Heart left ventricle (tissue), 16 donors: ENCODE measurements around the gene IGF2R. TPM values are rescaled to one million over a fixed set of nuclear protein-coding genes. Genes with fewer than 3 reads are reported as not detected.

Experiments used
- ATAC-seq, 4 donors: fragments of 200-7000 bp; cut with Tn5 transposase; one replicate each; pipeline ENCODE4 v1.9.1; 2020 to 2022; ENCODE audit warnings: moderate library complexity in 4 of 4, mild to moderate bottlenecking in 3 of 4, moderate number of reproducible peaks in 1 of 4
- DNase-seq, 5 donors: peaks; one replicate each; pipeline ENCODE4 v3.0.0-alpha.2; 2020
- H3K27ac ChIP-seq, 12 donors: fragments of 200-600 bp; sonication (generic) in 4 of 12; one replicate each; pipeline versions ENCODE4 v1.5.0 to v1.8.0; 2016 to 2022; ENCODE audit warnings: mild to moderate bottlenecking in 2 of 12
- H3K27me3 ChIP-seq, 9 donors: fragments of 200-600 bp; sonication (generic) in 2 of 9; one replicate each; pipeline versions ENCODE4 v1.5.1 to v1.8.0; 2016 to 2022; ENCODE audit warnings: mild to moderate bottlenecking in 3 of 9
- H3K36me3 ChIP-seq, 9 donors: fragments of 200-600 bp; sonication (generic) in 2 of 9; one replicate each; pipeline versions ENCODE4 v1.5.0 to v1.8.0; 2018 to 2022; ENCODE audit warnings: mild to moderate bottlenecking in 2 of 9
- H3K4me1 ChIP-seq, 12 donors: fragments of 200-600 bp; sonication (generic) in 4 of 12; one replicate each; pipeline versions ENCODE4 v1.5.0 to v1.8.0; 2016 to 2022; ENCODE audit warnings: mild to moderate bottlenecking in 3 of 12
- H3K4me3 ChIP-seq, 12 donors: fragments of 200-600 bp; sonication (generic) in 4 of 12; one replicate each; pipeline versions ENCODE4 v1.5.0 to v1.8.0; 2017 to 2022; ENCODE audit warnings: mild to moderate bottlenecking in 9 of 12, moderate library complexity in 4 of 12
- H3K9me3 ChIP-seq, 12 donors: fragments of 200-600 bp; sonication (generic) in 4 of 12; one replicate each; pipeline versions ENCODE4 v1.5.0 to v1.8.0; 2016 to 2022; ENCODE audit warnings: mild to moderate bottlenecking in 1 of 12
- POLR2A ChIP-seq, 2 donors: fragments of 450-650 bp; IDR thresholded peaks; one replicate each; pipeline ENCODE4 v1.6.1; 2017; ENCODE audit warnings: antibody characterized with exemption in 2 of 2, mild to moderate bottlenecking in 2 of 2, moderate library complexity in 2 of 2
- WGBS, 4 donors: extraction: QIAGEN DNeasy Blood & Tissue Kit in 2 of 4; methylation state at CpG; one replicate each; pipeline versions ENCODE4 v1.1.5 to v1.1.7; 2013 to 2018; 5-methylcytosine and 5-hydroxymethylcytosine counted together
- intact Hi-C, 10 donors: fragments of 100-400 bp; cut with DNase I; formaldehyde crosslinking; loops; one replicate each; pipeline versions ENCODE4 v1.11.1 to v1.14.2; 2022
- polyA plus RNA-seq, 2 donors: library from polyadenylated mRNA; stranded (reverse); fragments of 200-250 nt; gene quantifications; one replicate each; pipeline ENCODE4 v1.2.3, GENCODE V29; 2013
- total RNA-seq, 9 donors: library from RNA; depleted of rRNA in 2 of 9; stranded (reverse); fragments of >200 nt in 2 of 9; fragmentation: NEBNext Ultra II Directional in 3 of 9; extraction: Animal tissue kit (Norgen Biotek cat#: 25700) in 3 of 9; gene quantifications; one replicate each; pipeline versions ENCODE4 v1.1.0 to v1.2.4, GENCODE V29; 2016 to 2023
- TF ChIP-seq, protein P1 (sequence below), 12 donors: fragments of 200-600 bp; sonication (generic) in 4 of 12; IDR thresholded peaks; one replicate each; pipeline versions ENCODE4 v1.5.0 to v1.8.0; 2018 to 2022; ENCODE audit warnings: antibody characterized with exemption in 12 of 12, mild to moderate bottlenecking in 5 of 12
- donor health status: ischemic (EF 13 %, LVEDD 7.1; RV severe dilation, severe dysfunction).
- donor health status: healthy with polysubstance abuse.
- donor health status: DM: no; HTN: yes; CAD: no.
- donor health status: DM: no; HTN: no; CAD: no.
- donor health status: ischemic (EF 25% LVEDD 6.9; RV normal size, moderate dysfunction).
- donor health status: ischemic (EF 25% LVEDD 5.7; RV mildly dilated, moderate dysfunction).
- donor health status: healthy.
- donor health status: DM: yes; HTN: yes; CAD: no.
- donor health status: ischemic (EF 35%, LVEDD 5.7; RV mildly dilated, moderate dysfunction).
- donor health status: nonischemic (EF 11% LVEDD 7.7; RV severe dilation, severe dysfunction).
- donor health status: DM: yes; HTN: yes; CAD: no.
- donor health status: PGD.
- donor health status: ischemic (EF 29% LVEDD 5.4; RV normal size, mild dysfunction).
- donor health status: nonischemic (EF 23%, LVEDD 6.1; RV moderate dilation, normal function).

IGF2R gene
- total and polyA plus RNA-seq, 11 donors, result 15.4 to 111 (median 68.5) TPM

DNA sequence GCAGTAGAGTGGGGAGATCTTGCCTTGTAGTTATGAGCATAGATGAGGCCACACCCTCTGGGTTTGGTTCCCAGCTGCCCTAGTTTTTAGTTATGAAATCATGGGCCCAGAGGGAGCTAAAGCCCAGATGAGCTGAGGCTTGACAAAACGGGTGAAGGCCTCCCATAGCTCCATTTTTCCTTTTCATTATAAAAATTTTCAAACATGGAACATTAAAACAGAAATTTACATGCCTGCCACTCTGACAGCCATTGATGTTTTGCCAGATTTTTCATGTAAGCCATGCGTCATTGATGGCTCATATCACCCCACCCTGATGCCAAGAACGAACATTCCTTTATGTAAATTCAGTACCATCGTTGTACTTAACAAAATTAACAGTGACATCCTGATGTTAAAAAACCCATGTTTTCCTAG, 67.9 kb downstream of the IGF2R start:
- ATAC-seq, result peak in 3 of 4 donors; percentile 65 to 81 (median 68)
- TF ChIP-seq POLR2A (IDR thresholded peaks at IDR 0.05), result no peak
- TF ChIP-seq, protein P1, sequence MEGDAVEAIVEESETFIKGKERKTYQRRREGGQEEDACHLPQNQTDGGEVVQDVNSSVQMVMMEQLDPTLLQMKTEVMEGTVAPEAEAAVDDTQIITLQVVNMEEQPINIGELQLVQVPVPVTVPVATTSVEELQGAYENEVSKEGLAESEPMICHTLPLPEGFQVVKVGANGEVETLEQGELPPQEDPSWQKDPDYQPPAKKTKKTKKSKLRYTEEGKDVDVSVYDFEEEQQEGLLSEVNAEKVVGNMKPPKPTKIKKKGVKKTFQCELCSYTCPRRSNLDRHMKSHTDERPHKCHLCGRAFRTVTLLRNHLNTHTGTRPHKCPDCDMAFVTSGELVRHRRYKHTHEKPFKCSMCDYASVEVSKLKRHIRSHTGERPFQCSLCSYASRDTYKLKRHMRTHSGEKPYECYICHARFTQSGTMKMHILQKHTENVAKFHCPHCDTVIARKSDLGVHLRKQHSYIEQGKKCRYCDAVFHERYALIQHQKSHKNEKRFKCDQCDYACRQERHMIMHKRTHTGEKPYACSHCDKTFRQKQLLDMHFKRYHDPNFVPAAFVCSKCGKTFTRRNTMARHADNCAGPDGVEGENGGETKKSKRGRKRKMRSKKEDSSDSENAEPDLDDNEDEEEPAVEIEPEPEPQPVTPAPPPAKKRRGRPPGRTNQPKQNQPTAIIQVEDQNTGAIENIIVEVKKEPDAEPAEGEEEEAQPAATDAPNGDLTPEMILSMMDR (IDR thresholded peaks at IDR 0.05), result no peak
- Histone ChIP-seq H3K9me3 (no peaks in the 10 kb centered on the region), H3K36me3 (peaks cover 0 to 99% (median 63%) of the 10 kb centered on the region in 9 donors), H3K27me3 (no peaks in the 10 kb centered on the region), H3K4me1 (peaks cover 0 to 40% (median 6%) of the 10 kb centered on the region in 12 donors), H3K27ac (peak overlapping the region in 11 of 12 donors; percentile 9 to 64 (median 44)), H3K4me3 (no peak overlapping the region)
- whole genome bisulfite sequencing, 4 donors, result 54 to 68% (median 55%) methylated on average over 4 of the region's 4 CpGs
- intact Hi-C loops, result loop anchor here in 2 of 10 donors (5.0 kb wide), 1 partner anchor 64 kb away; no protein-coding TSS in a partner anchor
- peak in 1 of 5 donors; percentile 49 for DNase-seq

DNA sequence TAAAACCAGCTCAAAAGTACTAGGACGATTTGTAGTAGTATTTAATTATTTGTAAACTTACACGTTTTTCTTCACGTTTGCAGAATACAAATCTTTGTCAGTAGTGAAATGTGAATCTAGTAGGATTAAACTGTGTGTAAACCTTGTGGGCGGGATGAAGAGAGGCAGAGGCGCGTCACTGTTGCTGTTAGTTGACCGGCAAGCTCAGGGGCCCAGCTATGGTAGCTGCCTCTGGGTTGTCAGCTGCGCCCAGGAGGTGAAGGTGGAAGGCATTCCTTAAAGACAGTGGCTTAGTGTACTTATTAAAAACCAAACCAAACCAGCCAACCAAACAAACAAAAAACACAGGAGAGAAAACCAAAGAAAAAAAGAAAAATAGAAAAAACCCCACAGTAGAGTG, 69.6 kb downstream of the IGF2R start:
- intact Hi-C loops, result loop anchor here in 2 of 10 donors (5.0 kb wide), 1 partner anchor 66 kb away; no protein-coding TSS in a partner anchor
- ATAC-seq, result no peak

DNA sequence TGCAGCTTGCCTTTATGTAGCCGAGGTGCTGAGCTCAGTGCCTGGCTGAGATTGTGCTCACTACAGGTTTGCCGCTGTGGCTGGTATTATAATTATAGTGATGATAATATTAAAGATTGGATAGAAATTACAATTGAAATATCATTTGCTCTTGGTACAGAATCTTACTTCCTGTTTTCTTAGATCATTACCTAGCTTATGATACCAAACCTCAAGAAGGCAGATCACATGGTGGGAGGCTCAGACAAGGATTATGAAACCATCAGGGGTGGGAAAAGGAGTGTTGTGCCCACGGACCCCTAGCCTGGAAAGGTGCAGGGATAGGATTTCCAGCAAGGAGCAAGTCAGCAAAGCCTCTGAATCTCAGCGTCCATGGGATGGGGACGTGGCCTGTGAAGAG, 70.6 kb downstream of the IGF2R start:
- H3K27ac ChIP-seq, result no peak overlapping the region
- no peak overlapping the region for H3K4me3 ChIP-seq
- H3K36me3 ChIP-seq, result peaks cover 0 to 99% (median 63%) of the 10 kb centered on the region in 9 donors
- no peak for TF ChIP-seq POLR2A (IDR thresholded peaks at IDR 0.05)
- TF ChIP-seq, protein P1 (IDR thresholded peaks at IDR 0.05), result no peak
- no peaks in the 10 kb centered on the region for H3K27me3 ChIP-seq
- ATAC-seq (no peak), DNase-seq (no peak)
- intact Hi-C loops, result loop anchor here in 2 of 10 donors (5.0 kb wide), 1 partner anchor 67 kb away; no protein-coding TSS in a partner anchor
- H3K9me3 ChIP-seq, result no peaks in the 10 kb centered on the region
- H3K4me1 ChIP-seq, result peaks cover 0 to 58% (median 13%) of the 10 kb centered on the region in 12 donors
- 90 to 94% (median 93%) methylated on average over 5 of the region's 5 CpGs for WGBS, 4 donors

More for the DNA sequence above, 69.6 kb downstream of the IGF2R start:
- 94 to 95% (median 94%) methylated on average over 8 of the region's 8 CpGs for WGBS, 4 donors
- Histone ChIP-seq H3K9me3 (no peaks in the 10 kb centered on the region), H3K4me3 (no peak overlapping the region), H3K4me1 (peaks cover 0 to 51% (median 13%) of the 10 kb centered on the region in 12 donors), H3K27me3 (no peaks in the 10 kb centered on the region), H3K27ac (no peak overlapping the region), H3K36me3 (peaks cover 0 to 99% (median 63%) of the 10 kb centered on the region in 9 donors)
- DNase-seq, result no peak
- no peak for TF ChIP-seq POLR2A (IDR thresholded peaks at IDR 0.05)
- TF ChIP-seq, protein P1 (IDR thresholded peaks at IDR 0.05), result no peak

DNA sequence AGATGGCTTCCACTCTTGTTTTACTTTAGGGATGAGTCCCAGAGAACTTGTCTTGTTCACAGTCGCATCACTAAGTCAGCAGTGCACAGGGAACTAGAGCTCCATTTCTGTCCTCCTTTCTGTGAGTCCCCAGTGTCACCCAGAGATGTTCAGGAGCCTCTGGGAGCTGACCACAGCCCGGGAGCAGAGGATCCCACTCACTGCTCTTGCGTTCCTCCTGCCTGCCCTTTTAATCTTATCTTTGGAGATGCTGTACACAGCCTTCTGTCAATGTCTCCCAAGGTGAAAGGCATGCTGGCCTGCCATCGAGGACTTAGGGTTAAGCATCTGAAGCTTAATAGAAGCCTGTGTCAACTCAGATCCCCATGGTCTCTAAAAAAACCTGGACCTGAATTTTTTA, 71.2 kb downstream of the IGF2R start:
- Histone ChIP-seq H3K27ac (no peak overlapping the region), H3K36me3 (peaks cover 0 to 99% (median 58%) of the 10 kb centered on the region in 9 donors), H3K27me3 (no peaks in the 10 kb centered on the region), H3K9me3 (no peaks in the 10 kb centered on the region), H3K4me1 (peaks cover 0 to 59% (median 15%) of the 10 kb centered on the region in 12 donors), H3K4me3 (no peak overlapping the region)
- DNase-seq (no peak), ATAC-seq (no peak)
- intact Hi-C loops, result loop anchor here in 6 of 10 donors (5.0 to 10.0 kb wide), 4 partner anchors 63 to 175 kb away; no protein-coding TSS in a partner anchor
- WGBS, 4 donors, result 58 to 76% (median 70%) methylated on average over 4 of the region's 4 CpGs
- TF ChIP-seq POLR2A (IDR thresholded peaks at IDR 0.05), result no peak
- TF ChIP-seq, protein P1 (IDR thresholded peaks at IDR 0.05), result no peak
